Measurements from ENCODE around the gene ITGB7. TPM values are rescaled to one million over a fixed set of nuclear protein-coding genes. Genes with fewer than 3 reads are reported as not detected.
A peak's percentile ranks its signal among the peaks of the same experiment; 100 is the strongest.

ITGB7 gene
- polyA plus RNA-seq, 12 donors = 0.31 to 4.2 (median 0.84) TPM; not detected in 2

DNA sequence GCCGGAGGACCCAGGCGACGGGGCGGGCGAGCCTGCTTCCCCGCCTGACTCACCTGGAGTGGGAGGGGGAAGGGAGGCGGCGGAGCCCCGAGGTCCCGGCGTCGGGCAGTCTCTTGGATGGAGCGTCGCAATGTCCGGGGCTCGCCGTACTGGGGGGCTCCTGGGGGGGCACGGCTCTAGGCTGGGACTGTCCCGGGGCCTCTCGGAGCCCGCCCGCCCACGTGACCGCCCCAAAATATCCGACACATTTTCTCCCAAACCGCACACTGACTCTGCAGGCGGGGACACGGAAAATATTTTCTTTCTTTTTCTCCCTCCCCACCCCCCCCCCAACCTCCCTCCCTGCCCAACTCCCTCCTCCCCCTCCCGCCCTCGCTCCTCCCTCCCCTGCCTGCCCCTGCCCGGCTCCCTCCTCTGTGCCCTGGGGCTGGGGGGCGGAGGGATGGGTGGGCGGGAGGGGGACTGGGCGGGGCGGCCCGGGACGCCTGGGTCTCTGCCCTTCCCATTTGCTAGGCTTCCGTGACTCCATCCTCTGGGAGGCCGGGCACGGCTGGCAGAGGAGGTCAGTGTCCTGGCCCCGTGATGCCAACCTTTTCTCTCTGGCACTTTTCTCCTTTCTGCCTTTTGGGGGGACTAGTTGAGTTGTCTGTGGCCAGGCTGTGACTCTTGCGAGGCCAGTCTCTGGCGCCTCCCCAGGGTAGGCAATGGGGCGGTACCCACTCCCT lies 25.0 kb upstream of the ITGB7 start, which contains the start of gene RARG:
Gene RARG, minus strand, starts transcription at position 289 of the 725 bp plus-strand sequence. CDS start 4,664 bp downstream, outside the sequence.
- no peak for DNase-seq

DNA sequence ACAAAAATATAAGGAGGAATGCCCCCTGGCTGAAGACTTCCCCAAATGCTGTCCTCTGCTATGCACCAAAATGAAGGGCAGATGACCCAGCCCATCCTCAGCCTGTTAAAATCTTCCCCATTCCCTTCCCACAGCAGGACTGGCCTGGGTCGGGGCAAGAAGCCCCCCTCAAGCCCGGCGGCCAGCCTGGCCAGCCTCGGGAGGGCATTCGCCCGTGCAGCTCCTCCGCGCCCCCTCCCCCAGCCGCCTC lies 24.5 kb upstream of the ITGB7 start:
- no peak for DNase-seq

DNA sequence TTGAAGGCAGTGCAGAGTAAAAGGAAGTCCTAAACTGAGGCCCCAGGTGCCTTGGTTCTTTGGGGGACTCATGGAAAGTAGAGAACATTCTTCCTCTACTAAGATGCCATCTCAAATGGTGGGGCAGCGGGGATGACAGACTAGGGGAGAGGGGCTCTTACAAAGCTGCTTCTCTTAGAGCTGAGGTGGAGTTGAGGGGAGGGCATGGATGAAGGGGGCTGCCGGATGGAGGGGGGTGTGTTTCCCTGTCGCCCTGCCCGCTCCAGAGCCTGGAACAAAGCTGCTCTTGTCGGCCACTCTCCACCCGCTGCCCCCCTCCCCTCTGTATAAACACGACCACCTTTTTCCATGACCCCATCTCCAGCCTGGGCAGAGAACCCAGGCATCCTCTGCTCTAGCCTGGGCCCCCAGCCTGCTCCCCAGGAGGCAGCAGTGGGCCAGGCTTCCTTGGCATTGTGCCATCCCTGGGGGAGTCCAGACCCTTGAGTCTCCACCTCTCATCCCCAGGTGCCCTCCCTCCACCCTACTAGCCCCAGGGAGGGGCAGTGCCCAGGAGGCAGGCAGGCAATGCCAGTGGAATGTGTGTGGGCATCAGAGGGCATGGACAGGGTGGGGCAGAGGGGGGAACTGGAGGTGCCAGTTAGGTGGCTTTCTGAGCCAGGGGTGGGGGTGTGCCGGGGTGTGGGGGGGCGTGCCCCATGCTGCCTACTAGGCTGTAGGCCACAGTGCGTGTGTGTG lies 23.2 kb upstream of the ITGB7 start:
- no peak for DNase-seq

DNA sequence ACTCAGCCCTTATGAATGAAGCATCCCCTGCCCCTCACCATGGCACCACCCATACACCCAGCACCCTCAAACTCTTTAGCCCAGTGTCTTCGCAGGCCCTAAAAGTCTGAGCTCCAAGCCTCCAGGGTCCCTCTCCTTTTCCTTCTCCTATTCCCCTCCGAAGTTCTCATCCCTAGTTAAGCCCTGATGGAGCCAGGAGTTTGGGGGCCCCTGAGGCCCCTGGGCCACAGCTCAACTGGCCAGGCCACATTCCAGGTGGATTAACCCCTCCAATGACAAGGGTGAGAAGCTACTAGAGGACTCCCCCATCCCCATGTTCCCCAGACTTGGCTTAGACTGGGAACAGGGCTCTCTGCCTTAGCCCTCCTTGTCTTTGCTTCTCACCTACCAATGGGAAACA lies 22.4 kb upstream of the ITGB7 start:
- no peak for DNase-seq

DNA sequence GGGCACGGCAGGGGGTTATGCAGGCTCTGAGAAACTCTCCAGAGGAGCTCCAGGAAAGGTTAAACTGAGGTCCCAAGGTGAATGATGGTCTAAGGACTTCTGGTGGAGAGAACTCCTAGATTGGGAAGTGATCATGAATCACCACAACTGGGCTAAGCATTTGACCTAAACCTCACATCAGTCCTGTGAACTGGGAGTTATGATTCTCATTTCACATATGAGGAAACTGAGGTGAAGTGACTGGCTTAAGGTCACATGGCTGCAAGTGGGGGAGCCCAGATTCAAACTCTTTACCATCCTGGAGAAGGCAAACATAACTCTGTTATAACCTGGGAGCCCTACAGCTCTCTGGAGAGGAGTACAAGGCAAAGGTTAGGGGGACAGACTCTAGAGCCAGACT lies 20.8 kb upstream of the ITGB7 start:
- DNase-seq = no peak

DNA sequence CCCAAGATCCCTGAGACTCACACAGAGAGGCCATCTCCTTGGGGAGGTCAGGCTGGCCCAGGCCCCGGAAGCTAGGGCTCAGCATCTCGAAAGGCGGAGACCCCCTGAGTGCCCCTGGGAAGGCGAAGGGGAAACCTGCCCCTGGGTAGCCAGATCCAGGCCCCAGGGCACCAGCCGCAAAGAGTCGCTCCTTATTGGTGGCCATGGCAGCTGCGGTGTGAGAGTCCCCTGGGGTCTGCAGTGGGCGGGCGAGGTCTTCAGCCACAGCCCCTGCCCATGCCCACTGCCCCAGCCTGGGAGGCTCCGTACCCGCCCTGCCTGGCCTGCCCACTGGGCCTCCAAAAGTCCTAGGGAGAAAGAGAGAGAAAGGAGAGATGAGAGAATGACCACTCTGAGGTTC lies 20.3 kb upstream of the ITGB7 start:
- no peak for DNase-seq

DNA sequence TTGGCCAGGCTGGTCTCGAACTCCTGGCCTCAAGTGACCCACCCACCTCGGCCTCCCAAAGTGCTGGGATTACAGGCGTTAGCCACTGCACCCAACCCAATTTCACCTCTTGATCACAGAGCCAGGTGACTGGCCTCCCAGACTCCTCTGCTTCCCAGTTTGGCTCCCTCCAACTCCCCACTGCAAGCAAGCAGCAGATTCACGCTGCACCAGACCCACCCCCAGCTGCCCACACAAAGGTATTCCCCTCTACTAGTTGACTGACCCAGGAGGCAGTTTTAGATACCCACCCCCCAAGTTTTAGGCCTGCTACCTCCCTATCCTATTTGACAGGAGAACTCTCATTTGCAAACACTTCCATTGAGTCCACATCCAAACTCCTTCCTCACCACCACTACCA lies 19.8 kb upstream of the ITGB7 start:
- DNase-seq = no peak

DNA sequence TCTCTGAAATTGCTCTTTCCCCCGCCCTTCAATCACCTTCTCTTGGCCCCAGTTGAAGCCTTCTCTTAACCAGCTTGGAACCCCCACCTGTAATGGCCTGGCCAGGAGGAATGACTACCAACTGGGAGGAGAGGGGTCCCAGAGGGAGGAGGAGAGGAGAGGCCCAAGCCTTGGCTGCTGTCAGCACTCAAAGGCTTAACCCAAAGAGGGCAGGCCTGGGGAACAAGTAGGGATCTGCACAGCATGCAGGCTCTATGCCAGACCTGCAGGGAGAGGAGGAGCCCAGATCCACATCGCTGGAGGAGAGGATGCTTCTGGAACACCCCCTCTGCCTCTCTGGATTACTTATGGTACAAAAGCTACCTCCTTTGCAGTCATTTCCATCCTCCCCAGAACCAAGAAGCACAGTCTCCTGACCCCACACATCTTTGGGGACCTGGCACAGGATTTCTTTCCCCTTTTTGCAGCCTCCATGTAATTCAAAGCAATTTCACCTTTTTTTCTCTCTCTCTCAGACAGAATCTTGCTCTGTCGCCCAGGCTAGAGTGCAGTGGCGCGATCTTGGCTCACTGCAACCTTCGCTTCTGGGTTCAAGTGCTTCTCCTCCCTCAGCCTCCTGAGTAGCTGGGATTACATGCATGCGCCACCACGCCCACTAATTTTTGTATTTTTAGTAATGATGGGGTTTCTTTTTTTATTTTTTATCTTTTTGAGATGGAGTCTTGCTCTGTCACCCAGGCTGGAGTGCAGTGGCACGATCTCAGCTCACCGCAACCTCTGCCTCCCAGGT lies 18.8 kb upstream of the ITGB7 start:
- no peak for DNase-seq

DNA sequence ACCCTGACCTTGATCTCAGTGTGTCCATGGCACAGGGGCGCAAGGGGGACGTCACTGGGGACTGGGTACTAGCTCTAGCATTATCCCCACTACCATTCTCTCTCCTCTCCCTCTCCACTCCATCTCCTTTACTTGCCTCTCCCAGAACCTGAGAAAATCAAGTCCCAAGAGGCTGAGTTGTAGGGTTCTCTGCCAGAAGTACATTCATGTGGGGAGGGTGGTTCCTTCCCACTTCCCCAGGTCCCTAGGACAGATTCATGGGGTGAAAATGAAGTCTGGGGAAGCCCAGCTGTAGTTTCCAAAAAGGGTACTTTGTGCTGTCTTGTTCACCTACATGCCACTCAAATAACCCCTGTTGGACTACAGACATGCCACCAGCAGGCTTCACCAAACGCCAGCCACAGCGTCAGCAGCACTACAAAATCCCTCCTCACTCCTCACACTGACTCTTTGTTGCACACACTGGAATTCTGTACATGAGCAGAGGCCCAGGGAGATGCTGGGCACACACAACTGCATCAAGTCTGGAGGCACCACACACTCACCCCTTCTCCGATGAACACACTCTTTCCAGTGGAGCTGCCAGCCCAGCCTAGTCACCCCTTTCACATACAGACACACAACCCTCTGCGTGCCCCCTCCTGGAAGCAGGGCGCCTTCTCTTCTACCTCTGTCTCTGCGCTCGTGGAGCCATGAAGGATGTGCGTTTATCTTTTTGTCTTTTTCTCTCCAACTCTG lies 18.0 kb upstream of the ITGB7 start:
- DNase-seq = no peak

DNA sequence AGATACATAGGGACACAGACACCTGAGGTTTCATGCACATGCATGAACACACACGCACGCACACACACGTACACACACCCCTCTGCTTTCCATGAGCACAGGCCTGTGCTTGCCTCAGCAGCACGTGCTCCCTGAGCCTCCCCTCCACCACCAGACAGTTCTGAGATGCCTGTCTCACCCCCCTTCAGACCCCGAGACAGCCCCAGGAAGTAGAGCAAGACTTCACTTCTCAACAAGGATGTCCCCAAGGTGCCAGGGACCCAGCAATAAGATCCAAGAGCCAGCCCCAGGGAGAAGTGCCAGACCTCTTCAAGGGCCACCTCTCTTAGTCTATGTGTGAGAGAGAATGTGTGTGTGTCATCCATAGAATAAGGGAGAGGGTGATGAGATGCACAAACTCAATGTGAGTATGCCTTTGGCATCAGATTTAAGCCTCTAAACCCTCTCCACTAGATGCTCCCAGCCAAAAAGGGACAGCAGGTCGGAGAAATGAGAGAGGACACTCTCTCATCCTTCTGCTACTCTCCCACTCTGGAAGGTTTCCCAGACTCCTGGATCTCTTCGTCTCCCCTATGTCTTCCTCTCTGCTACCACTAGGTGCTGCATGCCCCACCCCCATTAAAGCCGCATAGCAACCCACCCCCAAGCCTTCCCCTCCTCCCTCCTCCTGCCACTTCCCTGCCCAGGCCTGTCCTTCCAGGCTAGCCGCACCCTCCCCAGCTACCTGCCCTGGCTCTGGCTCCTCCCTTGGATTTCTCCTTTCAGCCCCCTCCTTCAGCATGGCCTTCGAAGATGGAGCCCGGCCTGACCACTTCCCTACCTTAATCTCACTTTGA lies 17.2 kb upstream of the ITGB7 start:
- no peak for DNase-seq

DNA sequence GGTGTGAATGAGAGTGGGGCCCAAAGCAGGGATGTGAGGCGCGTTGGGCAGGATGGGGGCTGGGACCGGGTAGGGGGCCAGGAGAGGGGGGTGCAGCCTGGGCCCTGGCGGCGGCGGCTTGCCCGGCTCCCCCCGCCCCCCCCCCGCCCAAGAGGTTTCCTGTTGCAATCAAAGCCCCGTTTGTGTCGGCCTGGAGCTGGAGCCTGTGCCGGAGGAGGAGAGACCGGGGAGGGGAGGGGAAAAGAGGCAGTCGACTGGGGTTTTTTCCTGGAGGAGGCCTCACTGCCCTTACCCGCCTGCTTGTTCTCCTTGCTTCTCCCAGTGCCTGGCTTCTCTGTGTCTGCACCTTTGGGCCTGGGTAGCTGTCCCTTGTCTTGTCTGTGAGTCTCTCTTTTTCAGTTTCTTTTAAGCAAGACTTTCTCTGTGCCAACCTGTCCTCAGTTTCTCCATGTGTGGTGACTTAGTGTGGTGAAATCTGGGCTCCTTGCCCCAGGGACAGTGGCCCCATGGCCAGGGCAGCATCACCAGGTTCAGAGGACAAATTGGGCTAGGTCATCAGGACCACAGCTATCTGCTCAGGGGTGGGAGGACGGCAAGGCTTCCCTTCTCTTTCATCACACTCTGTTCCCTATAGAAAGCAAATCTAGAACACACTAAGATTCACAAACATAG lies 16.5 kb upstream of the ITGB7 start:
- DNase-seq = no peak

DNA sequence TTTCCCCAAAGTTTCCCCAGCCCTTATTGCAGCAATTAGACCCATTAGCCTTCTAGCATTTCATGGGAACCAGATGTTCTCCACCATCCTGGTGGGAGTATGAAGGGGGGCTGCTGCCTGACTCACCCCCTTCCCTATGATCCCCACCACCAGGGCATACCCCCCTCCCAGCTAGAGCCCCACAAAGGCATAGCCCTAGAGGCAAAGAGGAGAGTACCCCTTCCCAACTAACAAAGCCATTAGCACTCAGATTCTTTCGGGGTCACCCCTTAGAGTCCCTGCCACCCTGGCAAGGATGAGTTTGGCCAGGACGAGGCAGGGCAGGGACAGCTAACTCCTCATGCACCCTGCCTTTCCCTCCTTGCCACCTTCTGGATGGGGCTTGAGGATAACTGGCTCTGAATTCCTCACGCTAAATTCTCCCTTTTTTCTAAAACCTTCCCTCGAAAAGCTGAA lies 15.8 kb upstream of the ITGB7 start:
- no peak for DNase-seq

DNA sequence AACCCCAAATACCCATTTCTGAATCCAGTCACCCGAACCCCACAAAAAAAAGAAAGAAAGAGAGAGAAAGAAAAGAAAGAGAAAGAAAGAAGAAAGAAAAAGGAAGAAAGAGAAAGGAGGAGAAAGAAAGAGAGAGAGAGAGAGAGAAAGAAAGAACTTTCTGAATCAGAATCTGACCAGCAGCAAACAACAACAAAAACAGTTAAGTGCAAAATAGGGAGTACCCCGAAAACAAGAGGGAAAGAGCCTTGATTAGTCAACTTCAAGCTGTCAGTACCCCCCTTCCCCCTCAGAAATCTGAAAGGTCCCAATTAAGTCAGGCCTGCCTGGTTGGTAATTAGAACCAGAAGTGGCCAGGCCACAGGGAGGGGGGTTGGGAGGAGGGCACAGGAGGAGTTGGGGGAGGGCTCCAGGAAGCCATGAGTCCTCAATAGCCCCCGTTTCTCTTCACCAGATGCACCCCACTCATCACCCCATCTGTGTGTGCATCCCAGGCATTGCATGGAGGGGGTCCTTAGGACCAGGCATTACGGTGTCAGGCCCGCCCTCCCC lies 15.2 kb upstream of the ITGB7 start:
- DNase-seq = no peak

DNA sequence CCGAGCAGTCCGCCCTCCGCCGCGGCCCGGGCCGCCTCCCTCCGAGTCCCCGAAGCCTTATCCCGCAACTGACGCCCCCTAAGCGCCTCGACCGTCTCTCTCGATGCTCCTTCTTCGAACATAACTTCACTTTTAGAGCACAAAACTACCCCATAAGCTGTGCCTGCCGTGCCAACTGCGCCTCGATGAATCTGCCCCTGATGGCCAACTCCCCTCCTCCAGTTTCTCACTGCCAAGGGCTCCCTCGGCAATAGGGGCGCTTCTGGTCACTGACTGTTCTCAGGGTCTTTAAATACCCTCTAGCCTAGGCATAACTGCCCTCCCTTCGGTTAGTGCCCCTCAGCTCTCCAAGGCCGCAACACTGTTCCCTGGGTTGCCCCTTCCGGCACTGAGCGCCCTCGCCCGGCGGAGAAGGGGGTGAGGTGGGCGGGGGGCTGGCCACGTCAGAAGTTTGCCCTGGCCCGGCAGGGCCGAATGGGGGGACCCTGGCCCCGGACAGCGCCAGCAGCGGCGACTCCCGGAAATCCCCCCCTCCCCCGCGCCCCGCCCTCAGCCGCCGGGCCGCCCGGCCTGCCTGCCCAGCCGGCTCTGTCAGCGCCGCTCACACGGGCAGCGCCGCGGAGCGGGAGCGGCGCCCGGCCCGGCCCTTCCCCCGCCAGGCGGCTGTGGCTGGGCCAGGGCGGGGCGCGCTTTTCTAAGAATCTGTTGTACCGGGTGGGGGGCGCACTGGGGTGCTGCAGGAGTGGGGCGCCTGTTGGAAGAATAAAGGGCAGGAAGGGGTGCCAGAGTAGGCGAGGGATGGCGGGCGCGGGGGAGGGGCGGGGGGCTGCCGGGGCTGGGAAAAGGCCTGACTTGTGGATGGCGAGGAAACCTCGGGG lies 14.4 kb upstream of the ITGB7 start:
- DNase-seq = peak; percentile 66

DNA sequence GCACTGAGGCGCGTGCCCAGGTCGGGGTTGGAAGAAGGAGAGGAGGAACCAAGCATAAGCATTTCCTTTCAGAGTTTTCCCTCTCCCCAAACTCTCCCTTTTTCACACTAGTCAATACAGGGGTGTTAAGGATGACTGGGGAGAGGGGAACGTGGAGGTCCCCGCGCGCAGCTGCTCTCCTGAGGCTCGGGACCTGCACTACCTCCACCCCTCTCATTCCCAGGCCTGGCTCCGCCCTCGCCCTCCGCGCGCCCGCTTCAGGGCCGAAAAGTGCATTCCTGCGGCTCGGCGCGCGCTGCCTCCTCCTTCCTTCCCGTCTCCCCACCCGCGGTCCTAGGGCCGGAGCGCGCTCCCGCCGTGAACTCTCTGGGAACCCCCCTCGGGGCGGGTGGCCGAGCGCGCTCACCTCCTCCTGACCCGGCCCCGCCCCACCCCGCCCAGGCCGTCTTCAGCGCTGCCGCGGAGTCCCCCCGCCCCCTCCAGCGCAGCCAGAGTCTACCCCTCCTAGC lies 13.7 kb upstream of the ITGB7 start:
- DNase-seq = peak; percentile 93

DNA sequence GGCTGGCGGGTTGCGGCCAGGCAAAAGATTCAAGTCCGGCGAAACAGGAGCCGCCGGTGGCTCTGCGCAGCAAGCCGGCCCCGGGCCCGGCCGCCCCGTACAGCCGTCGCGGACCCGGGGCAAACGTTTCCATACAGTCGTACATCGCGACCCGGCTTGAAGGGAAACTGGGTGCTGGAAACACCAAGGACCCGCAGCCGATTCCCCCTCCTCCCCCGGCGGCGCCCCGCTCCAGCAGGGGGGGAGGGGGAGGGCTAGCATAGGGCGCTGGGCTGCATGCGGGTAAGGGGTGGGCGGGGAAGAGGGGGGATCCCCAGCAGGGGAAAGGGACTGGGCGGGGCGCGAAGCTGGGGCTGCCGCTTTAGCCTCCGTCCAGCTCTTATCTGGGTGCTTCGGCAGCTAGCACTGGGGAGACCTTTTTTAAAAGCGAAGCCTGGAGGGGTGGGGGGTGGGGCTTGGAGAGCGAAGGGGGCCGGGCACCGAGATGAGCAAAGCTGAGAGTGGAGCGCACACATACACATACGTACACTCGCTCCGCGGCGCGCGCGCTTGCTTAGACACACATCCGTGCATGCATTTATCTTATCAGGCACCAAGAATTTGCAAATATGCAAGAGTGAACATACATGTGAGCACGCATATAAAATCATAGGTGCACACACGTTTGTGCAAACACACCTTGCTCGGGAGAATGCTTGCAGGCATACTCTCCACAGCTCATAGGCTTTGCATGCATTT lies 13.1 kb upstream of the ITGB7 start:
- DNase-seq = peak; percentile 79

DNA sequence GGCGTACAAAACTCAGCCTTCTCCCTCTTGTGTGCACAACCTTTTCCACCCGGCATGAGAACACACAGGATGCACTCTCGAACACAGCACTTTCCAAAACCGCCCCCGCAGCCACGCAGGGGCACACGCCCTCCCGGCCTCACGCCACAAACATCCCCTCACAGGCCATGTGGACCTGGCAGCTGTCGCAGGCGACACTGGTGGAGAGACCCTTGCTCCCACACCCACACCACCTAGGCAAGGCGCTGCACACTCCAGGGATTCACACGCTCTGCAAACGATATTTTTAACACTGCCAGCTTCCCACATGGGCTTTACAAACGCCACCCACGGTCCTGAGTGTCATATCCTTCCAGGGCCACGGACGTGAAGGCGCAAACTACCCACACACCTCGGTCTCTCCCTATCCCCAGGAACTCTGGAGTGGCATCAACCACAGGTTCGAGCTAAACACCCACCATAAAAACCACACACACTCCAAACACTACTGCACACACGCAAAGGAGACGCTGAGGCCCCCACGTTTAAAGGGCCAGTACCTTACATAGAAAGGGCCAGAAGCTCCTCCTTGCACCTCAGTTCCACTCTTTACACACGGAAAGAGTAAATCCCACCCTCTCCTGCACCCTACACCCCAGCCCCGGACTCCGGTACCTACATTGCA lies 12.4 kb upstream of the ITGB7 start:
- no peak for DNase-seq

All from muscle of arm (tissue), 12 donors.